HG03469 (cell line): ENCODE data around the gene KRTAP21-2.
"Not testable (repeated sequence)": the region's sequence is repeated elsewhere in the genome, so short reads cannot be mapped to it uniquely, and the experiment has no call there.

ENCODE experiments used
- ATAC-seq: cut with Tn5 transposase; IDR thresholded peaks from one replicate; pipeline ENCODE4 v1.9.1; 2021; ENCODE audit warnings: mild to moderate bottlenecking, moderate library complexity, moderate number of reproducible peaks; ENCODE audit not compliant: unreplicated experiment

Gene KRTAP21-2

DNA sequence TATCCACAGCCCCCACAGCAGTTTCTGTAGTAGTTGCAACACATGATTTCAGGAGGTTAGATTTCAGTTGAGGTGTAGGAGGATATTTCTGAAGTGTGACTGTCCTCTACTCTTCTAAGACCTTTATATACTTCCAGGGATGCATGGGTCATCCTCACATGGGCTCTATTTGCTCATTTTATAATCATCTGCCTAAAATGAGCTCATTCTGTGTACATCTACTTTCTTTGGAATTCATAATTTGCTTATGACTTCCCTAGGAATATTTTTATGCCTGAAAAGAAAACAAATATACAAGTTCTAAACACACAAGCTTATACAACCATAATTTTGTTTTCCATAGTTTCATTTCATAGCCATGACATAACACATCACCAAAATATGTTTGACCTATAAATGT is at the start of gene KRTAP21-2:
Gene KRTAP21-2 (minus strand): TSS at position 101 of the 400 bp plus-strand sequence. CDS start 57 bp downstream, at position 44.
- no peak for ATAC-seq

GRCh38 chr21:30793581-30794314 is 46.7 kb upstream of the KRTAP21-2 start:
- no peak for ATAC-seq

GRCh38 chr21:30779249-30779648 is 32.2 kb upstream of the KRTAP21-2 start:
- no peak for ATAC-seq

GRCh38 chr21:30769724-30770431 is 22.8 kb upstream of the KRTAP21-2 start:
- ATAC-seq, result no peak

DNA sequence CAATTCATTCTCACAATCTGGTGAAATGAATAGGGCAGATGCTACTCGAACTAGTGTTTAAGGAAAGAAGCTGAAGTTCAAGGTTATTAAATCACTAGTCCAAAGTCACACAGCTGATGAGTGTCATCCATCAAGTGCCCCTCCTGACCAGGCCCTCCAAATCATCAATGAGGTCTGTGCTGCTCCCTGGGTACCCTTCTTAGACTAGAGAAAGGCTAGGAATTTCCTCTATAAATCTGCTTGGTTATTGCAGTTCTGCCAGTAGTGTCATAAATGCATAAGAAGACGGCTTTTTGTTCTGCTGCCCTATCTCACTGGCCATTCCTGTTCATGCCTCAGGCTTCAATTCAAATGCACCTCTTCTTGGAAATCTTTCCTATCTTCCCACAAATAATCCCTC is 13.7 kb upstream of the KRTAP21-2 start:
- ATAC-seq, result no peak

DNA sequence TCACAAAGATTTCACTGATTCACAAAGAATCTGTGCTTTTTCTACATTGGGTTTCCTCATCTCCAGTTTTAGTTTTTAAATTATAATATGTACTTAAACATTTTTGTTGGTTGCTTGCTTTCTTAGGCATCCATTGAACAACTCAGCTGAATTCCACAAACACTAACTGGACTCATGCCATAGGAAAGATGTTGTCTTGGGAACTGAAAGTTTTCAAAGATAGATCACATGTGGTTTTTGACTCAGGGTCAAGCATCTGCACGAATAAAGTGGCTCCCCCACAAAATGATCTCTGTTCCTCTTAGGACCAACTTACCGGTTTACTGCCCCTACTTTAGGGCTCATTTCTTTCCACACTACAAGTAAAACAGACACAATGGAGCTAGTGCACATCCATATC is 11.2 kb upstream of the KRTAP21-2 start:
- ATAC-seq, result no peak

GRCh38 chr21:30755328-30755727 is 8.3 kb upstream of the KRTAP21-2 start, which contains the start of gene KRTAP21-1:
KRTAP21-1 (minus strand) TSS chr21:30755428; CDS start chr21:30755378, 50 bp downstream.
- ATAC-seq, result not testable (repeated sequence)

DNA sequence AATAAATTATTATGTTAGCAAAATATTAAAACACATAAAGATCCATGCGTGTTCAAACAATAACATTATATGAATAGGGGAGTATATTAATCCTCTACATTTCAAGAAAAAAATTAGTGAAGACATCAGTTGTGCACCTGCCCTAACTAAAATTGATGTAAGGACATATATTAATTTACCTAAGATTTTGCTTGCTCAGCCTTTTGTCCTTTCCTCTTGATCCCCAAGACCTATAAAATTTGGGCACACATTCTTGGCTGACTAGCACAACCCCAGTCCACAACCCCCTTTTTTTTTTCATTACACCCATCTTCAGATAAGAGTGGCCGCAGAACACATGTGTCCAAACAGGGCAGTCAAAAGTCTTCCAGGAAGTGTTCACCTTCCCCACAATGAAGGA is 6.6 kb downstream of the KRTAP21-2 start:
- no peak for ATAC-seq

DNA sequence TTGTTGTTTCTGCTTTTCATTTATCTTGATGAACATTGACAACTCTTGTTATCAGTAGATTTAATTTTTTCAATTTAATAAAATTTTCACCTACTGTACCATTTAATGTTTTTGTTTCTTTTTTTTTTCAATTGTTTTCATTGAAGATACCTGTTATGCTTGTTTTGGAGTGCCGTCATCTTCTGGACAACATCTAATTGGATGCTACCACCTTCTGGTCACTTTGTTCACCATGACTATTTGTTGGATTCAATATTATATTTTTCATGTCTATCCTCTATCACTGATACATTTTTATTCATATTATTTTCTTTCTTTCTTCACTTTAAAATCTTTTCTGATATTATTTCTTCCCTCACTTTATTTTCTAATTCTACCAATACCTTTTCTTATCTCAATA is 14.0 kb downstream of the KRTAP21-2 start:
- no peak for ATAC-seq

GRCh38 chr21:30726726-30727125 is 20.3 kb downstream of the KRTAP21-2 start:
- no peak for ATAC-seq

DNA sequence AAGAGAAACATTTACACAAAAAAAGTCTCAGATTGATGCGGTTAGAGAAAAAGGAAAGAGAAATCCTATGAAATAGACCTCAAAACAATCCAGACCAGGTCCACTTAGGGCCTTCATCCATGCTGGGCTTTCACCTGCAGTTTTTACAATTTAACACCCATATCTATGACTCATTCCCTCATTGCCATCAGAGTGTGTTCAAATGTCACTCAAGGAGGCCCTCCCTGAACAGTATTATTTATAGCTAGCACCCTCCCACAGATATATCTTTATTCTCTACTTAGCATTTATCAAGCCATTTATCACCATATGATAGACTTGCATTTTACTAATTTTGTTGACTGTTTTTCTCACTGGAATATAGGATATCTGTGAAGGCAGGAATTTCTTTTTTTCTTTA is 27.7 kb downstream of the KRTAP21-2 start:
- ATAC-seq, result no peak

- ATAC-seq, result no peak
These were observed 28.7 kb downstream of the KRTAP21-2 start, which contains the start of gene KRTAP21-3 for GRCh38 chr21:30718239-30718909. KRTAP21-3 (minus strand) TSS chr21:30718777; CDS start chr21:30718759, 18 bp downstream.

DNA sequence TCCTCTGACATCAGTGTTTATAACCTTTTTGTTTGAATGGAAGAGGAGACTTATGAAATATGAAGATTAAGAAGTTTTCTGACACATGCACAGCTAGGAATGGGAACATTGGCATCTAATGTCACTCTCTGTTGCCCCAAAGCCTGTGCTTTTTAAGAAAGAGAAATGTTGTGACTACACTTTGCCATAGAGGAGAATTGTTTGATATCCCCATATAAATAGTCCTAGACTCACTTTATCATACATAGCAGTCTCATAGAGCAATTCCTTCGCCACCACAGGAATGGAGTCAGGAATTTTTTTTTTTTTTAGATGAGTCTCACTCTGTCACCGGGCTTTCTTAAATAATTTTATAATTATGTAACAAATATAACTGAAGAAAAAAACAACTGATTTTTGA is 30.0 kb downstream of the KRTAP21-2 start:
- ATAC-seq, result no peak

GRCh38 chr21:30714946-30715345 is 32.1 kb downstream of the KRTAP21-2 start:
- ATAC-seq, result no peak

GRCh38 chr21:30714456-30714855 is 32.6 kb downstream of the KRTAP21-2 start:
- no peak for ATAC-seq

- no peak for ATAC-seq
These were observed 33.3 kb downstream of the KRTAP21-2 start for GRCh38 chr21:30713766-30714165.

- ATAC-seq, result no peak
These were observed 36.6 kb downstream of the KRTAP21-2 start for GRCh38 chr21:30710499-30710898.

- no peak for ATAC-seq
These were observed 39.6 kb downstream of the KRTAP21-2 start for GRCh38 chr21:30707409-30707808.
